Lower lobe of right lung (tissue), 2 donors: ENCODE measurements around the gene CTNNA2. TPM values are rescaled to one million over a fixed set of nuclear protein-coding genes. Genes with fewer than 3 reads are reported as not detected.

Experiments used
- ATAC-seq, 2 donors: fragments of 200-7000 bp; cut with Tn5 transposase; one replicate each; pipeline ENCODE4 v1.9.1; 2020 to 2022; ENCODE audit warnings: mild to moderate bottlenecking in 2 of 2, moderate library complexity in 2 of 2
- DNase-seq: peaks from one replicate; pipeline ENCODE4 v3.0.0-alpha.2; 2020
- H3K27ac ChIP-seq: fragments of 200-600 bp; one replicate; pipeline ENCODE4 v1.8.0; 2022
- H3K27me3 ChIP-seq: fragments of 200-600 bp; one replicate; pipeline ENCODE4 v1.8.0; 2022; ENCODE audit warnings: low read depth
- H3K36me3 ChIP-seq: fragments of 200-600 bp; one replicate; pipeline ENCODE4 v1.8.0; 2022; ENCODE audit warnings: mild to moderate bottlenecking
- H3K4me1 ChIP-seq: fragments of 200-600 bp; one replicate; pipeline ENCODE4 v1.8.0; 2022
- H3K4me3 ChIP-seq: fragments of 200-600 bp; one replicate; pipeline ENCODE4 v1.8.0; 2022; ENCODE audit warnings: mild to moderate bottlenecking
- H3K9me3 ChIP-seq: fragments of 200-600 bp; one replicate; pipeline ENCODE4 v1.8.0; 2022
- CTCF ChIP-seq: fragments of 200-600 bp; IDR thresholded peaks from one replicate; pipeline ENCODE4 v1.8.0; 2022; ENCODE audit warnings: antibody characterized with exemption, mild to moderate bottlenecking
- intact Hi-C: fragments of 100-400 bp; cut with DNase I; formaldehyde crosslinking; loops from one replicate; pipeline ENCODE4 v1.11.0; 2022
- total RNA-seq: library from RNA; stranded (reverse); fragmentation: NEBNext Ultra II Directional; extraction: Animal tissue kit (Norgen Biotek cat#: 25700); gene quantifications from one replicate; pipeline ENCODE4 v1.2.1, GENCODE V29; 2021
- donor health status: DM: no; HTN: yes; CAD: no; lungs with severe emphysema.

The CTNNA2 gene
- total RNA-seq, 1 donor from 2014 or later, result not detected

- Histone ChIP-seq H3K4me1 (no peaks in the 10 kb centered on the region), H3K27me3 (no peaks in the 10 kb centered on the region), H3K27ac (no peak overlapping the region), H3K36me3 (no peaks in the 10 kb centered on the region), H3K4me3 (no peak overlapping the region), H3K9me3 (no peaks in the 10 kb centered on the region)
- intact Hi-C loops, result no loop called here
- no peak for DNase-seq
- no peak for TF ChIP-seq CTCF
- no peak for ATAC-seq
Observed at GRCh38 chr2:80467262-80467811, 954.5 kb downstream of the CTNNA2 start.

- Histone ChIP-seq H3K27me3 (no peaks in the 10 kb centered on the region), H3K9me3 (no peaks in the 10 kb centered on the region), H3K27ac (no peak overlapping the region), H3K4me3 (no peak overlapping the region), H3K4me1 (no peaks in the 10 kb centered on the region), H3K36me3 (no peaks in the 10 kb centered on the region)
- TF ChIP-seq CTCF, result no peak
- DNase-seq, result no peak
- ATAC-seq, result no peak
- intact Hi-C loops, result no loop called here
Observed at GRCh38 chr2:80469428-80469827, 956.6 kb downstream of the CTNNA2 start.

- Histone ChIP-seq H3K27me3 (no peaks in the 10 kb centered on the region), H3K27ac (no peak overlapping the region), H3K36me3 (no peaks in the 10 kb centered on the region), H3K4me3 (no peak overlapping the region), H3K4me1 (no peaks in the 10 kb centered on the region), H3K9me3 (no peaks in the 10 kb centered on the region)
- no peak for TF ChIP-seq CTCF
- intact Hi-C loops, result no loop called here
- ATAC-seq (no peak), DNase-seq (no peak)
Observed at GRCh38 chr2:80473069-80473468, 960.2 kb downstream of the CTNNA2 start.

GRCh38 chr2:80473796-80474195 lies 960.9 kb downstream of the CTNNA2 start:
- no peak for TF ChIP-seq CTCF
- no peak overlapping the region for H3K4me3 ChIP-seq
- H3K4me1 ChIP-seq, result no peaks in the 10 kb centered on the region
- H3K36me3 ChIP-seq, result no peaks in the 10 kb centered on the region
- no peak for ATAC-seq
- H3K27me3 ChIP-seq, result no peaks in the 10 kb centered on the region
- no peak for DNase-seq
- intact Hi-C loops, result no loop called here
- H3K27ac ChIP-seq, result no peak overlapping the region
- H3K9me3 ChIP-seq, result no peaks in the 10 kb centered on the region

GRCh38 chr2:80475970-80476369 lies 963.1 kb downstream of the CTNNA2 start:
- H3K9me3 ChIP-seq, result no peaks in the 10 kb centered on the region
- H3K4me3 ChIP-seq, result no peak overlapping the region
- no peaks in the 10 kb centered on the region for H3K36me3 ChIP-seq
- intact Hi-C loops, result no loop called here
- no peak overlapping the region for H3K27ac ChIP-seq
- DNase-seq (no peak), ATAC-seq (no peak)
- no peak for TF ChIP-seq CTCF
- H3K4me1 ChIP-seq, result no peaks in the 10 kb centered on the region
- H3K27me3 ChIP-seq, result no peaks in the 10 kb centered on the region
